ENCODE data around the gene ATP1B3.

- TF ChIP-seq, protein P1, sequence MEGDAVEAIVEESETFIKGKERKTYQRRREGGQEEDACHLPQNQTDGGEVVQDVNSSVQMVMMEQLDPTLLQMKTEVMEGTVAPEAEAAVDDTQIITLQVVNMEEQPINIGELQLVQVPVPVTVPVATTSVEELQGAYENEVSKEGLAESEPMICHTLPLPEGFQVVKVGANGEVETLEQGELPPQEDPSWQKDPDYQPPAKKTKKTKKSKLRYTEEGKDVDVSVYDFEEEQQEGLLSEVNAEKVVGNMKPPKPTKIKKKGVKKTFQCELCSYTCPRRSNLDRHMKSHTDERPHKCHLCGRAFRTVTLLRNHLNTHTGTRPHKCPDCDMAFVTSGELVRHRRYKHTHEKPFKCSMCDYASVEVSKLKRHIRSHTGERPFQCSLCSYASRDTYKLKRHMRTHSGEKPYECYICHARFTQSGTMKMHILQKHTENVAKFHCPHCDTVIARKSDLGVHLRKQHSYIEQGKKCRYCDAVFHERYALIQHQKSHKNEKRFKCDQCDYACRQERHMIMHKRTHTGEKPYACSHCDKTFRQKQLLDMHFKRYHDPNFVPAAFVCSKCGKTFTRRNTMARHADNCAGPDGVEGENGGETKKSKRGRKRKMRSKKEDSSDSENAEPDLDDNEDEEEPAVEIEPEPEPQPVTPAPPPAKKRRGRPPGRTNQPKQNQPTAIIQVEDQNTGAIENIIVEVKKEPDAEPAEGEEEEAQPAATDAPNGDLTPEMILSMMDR (IDR thresholded peaks at IDR 0.05) = no peak
- no peak for TF ChIP-seq POLR2A (IDR thresholded peaks at IDR 0.05)
These were observed 48.0 kb upstream of the ATP1B3 start for GRCh38 chr3:141828487-141828886.

Data from Peyer's patch (tissue), 4 donors.